NCI-H1105 treated with DMSO at 0.1 percent for 48 hours (cell line): ENCODE data around the gene ERAP2.

Experiments used
- DNase-seq: peaks from one replicate; lab custom pipeline; 2025; lab: John Stamatoyannopoulos, UW

ERAP2 gene

GRCh38 chr5:96966801-96967200, 90.5 kb downstream of the ERAP2 start:
- no peak for DNase-seq

- DNase-seq, result no peak
Observed at GRCh38 chr5:96967400-96967799, 91.1 kb downstream of the ERAP2 start.

- DNase-seq, result peak; percentile 60
Observed at GRCh38 chr5:96968074-96968473, 91.8 kb downstream of the ERAP2 start.

- no peak for DNase-seq
Observed at GRCh38 chr5:96968614-96969013, 92.3 kb downstream of the ERAP2 start.
